Breast epithelium (tissue), 3 donors: Measurements from ENCODE around the gene ULK4.

Experiments
- POLR2A ChIP-seq: fragments of 450-650 bp; IDR thresholded peaks from one replicate; pipeline ENCODE4 v1.6.1; 2016; ENCODE audit warnings: antibody characterized with exemption, mild to moderate bottlenecking, moderate library complexity
- POLR2AphosphoS5 ChIP-seq, 3 donors: sonication (generic); formaldehyde crosslinking; IDR thresholded peaks; one replicate each; pipeline ENCODE4 v1.6.1; 2017; ENCODE audit warnings: antibody characterized with exemption in 3 of 3
- TF ChIP-seq, protein P1 (sequence below), 3 donors: fragments of 450-650 bp; IDR thresholded peaks; one replicate each; pipeline ENCODE4 v1.5.1; 2016 to 2017; ENCODE audit warnings: antibody characterized with exemption in 3 of 3, mild to moderate bottlenecking in 3 of 3, moderate library complexity in 3 of 3

DNA sequence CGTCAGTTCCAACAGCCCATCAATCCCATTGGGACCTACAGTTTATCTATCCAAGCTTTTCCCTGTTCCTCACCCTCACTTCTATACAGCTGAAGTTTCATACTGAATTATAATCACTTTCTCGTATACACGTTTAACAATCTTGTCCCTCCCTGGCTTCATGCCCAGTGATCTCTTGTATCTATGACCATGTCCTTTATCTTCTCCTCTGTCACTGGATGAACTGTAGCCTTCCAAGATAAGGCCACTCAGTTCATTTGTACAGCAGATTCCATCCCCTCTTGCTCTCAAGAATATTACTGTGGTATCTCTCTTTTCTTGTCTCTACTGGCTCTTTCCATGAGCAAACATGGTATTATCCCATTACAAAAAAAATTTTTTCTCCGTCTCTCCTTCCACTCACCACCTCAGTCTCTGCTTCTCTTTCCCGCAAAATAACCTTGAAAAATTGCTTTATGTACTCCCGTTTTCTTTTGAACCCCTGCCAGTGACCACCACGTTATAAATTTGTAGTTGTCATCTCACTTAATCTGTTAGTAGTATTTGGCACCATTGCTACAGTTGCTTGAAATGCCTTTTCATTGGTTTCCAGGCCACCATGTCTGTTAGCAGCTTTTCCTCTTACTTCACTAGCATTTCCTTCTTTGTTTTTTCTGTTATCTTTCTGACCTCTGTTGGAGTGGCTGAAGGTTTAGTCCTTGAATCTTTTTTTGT is 753.2 kb downstream of the ULK4 start:
- TF ChIP-seq POLR2AphosphoS5 (IDR thresholded peaks at IDR 0.05): no peak
- TF ChIP-seq, protein P1, sequence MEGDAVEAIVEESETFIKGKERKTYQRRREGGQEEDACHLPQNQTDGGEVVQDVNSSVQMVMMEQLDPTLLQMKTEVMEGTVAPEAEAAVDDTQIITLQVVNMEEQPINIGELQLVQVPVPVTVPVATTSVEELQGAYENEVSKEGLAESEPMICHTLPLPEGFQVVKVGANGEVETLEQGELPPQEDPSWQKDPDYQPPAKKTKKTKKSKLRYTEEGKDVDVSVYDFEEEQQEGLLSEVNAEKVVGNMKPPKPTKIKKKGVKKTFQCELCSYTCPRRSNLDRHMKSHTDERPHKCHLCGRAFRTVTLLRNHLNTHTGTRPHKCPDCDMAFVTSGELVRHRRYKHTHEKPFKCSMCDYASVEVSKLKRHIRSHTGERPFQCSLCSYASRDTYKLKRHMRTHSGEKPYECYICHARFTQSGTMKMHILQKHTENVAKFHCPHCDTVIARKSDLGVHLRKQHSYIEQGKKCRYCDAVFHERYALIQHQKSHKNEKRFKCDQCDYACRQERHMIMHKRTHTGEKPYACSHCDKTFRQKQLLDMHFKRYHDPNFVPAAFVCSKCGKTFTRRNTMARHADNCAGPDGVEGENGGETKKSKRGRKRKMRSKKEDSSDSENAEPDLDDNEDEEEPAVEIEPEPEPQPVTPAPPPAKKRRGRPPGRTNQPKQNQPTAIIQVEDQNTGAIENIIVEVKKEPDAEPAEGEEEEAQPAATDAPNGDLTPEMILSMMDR (IDR thresholded peaks at IDR 0.05): no peak
- no peak for TF ChIP-seq POLR2A
